Fibroblast of skin of scalp (primary cell): ENCODE results near the gene BICD2.

Source experiments
- DNase-seq: peaks from one replicate; pipeline ENCODE4 v3.0.0-alpha.2; 2013

Gene BICD2

GRCh38 chr9:92714787-92715487 is 49.7 kb downstream of the BICD2 start:
- DNase-seq = no peak

GRCh38 chr9:92714016-92714415 is 50.6 kb downstream of the BICD2 start:
- DNase-seq = no peak

- no peak for DNase-seq
Measured at GRCh38 chr9:92713528-92713927, 51.1 kb downstream of the BICD2 start.

GRCh38 chr9:92712767-92713166 is 51.9 kb downstream of the BICD2 start:
- DNase-seq = no peak

GRCh38 chr9:92711844-92712243 is 52.8 kb downstream of the BICD2 start:
- DNase-seq = no peak

- no peak for DNase-seq
Measured at GRCh38 chr9:92711146-92711545, 53.5 kb downstream of the BICD2 start.

GRCh38 chr9:92710368-92710767 is 54.3 kb downstream of the BICD2 start:
- no peak for DNase-seq

GRCh38 chr9:92709954-92710353 is 54.7 kb downstream of the BICD2 start:
- no peak for DNase-seq

GRCh38 chr9:92709240-92709639 is 55.4 kb downstream of the BICD2 start:
- no peak for DNase-seq

GRCh38 chr9:92707530-92707929 is 57.1 kb downstream of the BICD2 start:
- DNase-seq = no peak

- peak; percentile 12 for DNase-seq
Measured at GRCh38 chr9:92706218-92706940, 58.3 kb downstream of the BICD2 start.

- no peak for DNase-seq
Measured at GRCh38 chr9:92704528-92704927, 60.1 kb downstream of the BICD2 start.

GRCh38 chr9:92696619-92697018 is 68.0 kb downstream of the BICD2 start:
- no peak for DNase-seq

GRCh38 chr9:92686954-92687353 is 77.7 kb downstream of the BICD2 start:
- no peak for DNase-seq

- no peak for DNase-seq
Measured at GRCh38 chr9:92685022-92685421, 79.6 kb downstream of the BICD2 start.

GRCh38 chr9:92682269-92682668 is 82.4 kb downstream of the BICD2 start:
- DNase-seq = no peak

GRCh38 chr9:92680166-92681119 is 84.2 kb downstream of the BICD2 start:
- DNase-seq = no peak

- no peak for DNase-seq
Measured at GRCh38 chr9:92679413-92680165, 85.0 kb downstream of the BICD2 start.

- DNase-seq = peak; percentile 87
Measured at GRCh38 chr9:92671323-92671722, 93.3 kb downstream of the BICD2 start.

GRCh38 chr9:92669890-92670708 is 94.5 kb downstream of the BICD2 start, which contains the start of gene IPPK:
Gene IPPK, minus strand, starts transcription at chr9:92670131. Its CDS starts 143 bp downstream, at chr9:92669988.
- DNase-seq = peak; percentile 99

- DNase-seq = no peak
Measured at GRCh38 chr9:92669527-92669889, 95.1 kb downstream of the BICD2 start.
